Fibroblast of pulmonary artery (primary cell): ENCODE measurements around the gene TOE1.

Experiments
- DNase-seq: peaks from one replicate; pipeline ENCODE4 v3.0.0-alpha.2; 2010; ENCODE audit warnings: low read depth
- H3K4me3 ChIP-seq: replicated peaks from 2 replicates; pipeline ENCODE4 v1.5.1; 2011; ENCODE audit warnings: low read depth, mild to moderate bottlenecking, control low read depth, low read length, moderate library complexity
- TF ChIP-seq, protein P1 (sequence below): IDR thresholded peaks from 2 replicates; pipeline ENCODE4 v1.5.1; 2011; ENCODE audit warnings: mild to moderate bottlenecking, control low read depth, low read length, inconsistent platforms; ENCODE audit errors: missing control alignments

The TOE1 gene

DNA sequence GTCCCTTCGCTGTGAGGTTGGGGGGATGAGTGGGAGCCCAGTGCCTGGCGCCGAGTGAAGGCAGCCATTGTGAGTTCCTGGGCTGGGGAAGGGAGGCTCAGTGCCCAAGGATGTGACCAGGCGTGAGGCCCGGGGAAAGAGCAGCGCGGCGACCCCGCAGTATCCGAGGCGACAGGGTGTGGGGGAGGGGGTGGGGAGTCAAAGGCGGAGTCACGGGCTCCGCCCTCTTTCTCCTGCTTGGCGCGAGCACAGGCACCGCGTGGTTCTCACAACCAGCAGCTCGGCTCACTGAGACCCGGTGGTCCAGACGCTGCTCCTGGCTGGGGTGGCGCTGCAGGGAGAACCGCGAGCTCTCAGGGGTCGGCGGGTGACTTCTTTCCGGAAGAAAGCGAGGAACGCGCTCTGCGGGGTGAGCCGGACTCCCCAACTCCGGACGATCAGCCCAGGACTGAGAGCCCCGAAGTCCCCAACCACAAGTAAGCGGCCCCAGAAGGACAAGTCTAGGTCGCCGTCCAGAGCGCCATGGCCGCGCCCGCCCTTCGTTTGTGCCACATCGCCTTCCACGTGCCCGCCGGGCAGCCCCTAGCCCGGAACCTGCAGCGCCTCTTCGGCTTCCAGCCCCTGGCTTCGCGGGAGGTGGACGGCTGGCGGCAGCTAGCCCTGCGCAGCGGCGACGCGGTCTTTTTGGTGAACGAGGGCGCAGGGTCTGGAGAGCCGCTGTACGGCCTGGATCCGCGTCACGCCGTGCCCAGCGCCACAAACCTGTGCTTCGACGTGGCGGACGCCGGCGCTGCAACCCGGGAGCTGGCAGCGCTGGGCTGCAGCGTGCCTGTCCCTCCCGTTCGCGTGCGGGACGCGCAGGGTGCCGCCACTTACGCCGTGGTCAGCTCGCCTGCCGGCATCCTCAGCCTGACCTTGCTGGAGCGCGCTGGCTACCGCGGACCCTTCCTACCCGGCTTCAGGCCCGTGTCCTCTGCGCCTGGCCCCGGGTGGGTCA, 13.0 kb upstream of the TOE1 start, which contains the start of gene HPDL:
Gene HPDL, plus strand, starts transcription at position 269 of the 997 bp plus-strand sequence. Its CDS starts 254 bp downstream, at position 523.
- H3K4me3 ChIP-seq = peak within 1 kb of the TSS; percentile 54
- TF ChIP-seq, protein P1, sequence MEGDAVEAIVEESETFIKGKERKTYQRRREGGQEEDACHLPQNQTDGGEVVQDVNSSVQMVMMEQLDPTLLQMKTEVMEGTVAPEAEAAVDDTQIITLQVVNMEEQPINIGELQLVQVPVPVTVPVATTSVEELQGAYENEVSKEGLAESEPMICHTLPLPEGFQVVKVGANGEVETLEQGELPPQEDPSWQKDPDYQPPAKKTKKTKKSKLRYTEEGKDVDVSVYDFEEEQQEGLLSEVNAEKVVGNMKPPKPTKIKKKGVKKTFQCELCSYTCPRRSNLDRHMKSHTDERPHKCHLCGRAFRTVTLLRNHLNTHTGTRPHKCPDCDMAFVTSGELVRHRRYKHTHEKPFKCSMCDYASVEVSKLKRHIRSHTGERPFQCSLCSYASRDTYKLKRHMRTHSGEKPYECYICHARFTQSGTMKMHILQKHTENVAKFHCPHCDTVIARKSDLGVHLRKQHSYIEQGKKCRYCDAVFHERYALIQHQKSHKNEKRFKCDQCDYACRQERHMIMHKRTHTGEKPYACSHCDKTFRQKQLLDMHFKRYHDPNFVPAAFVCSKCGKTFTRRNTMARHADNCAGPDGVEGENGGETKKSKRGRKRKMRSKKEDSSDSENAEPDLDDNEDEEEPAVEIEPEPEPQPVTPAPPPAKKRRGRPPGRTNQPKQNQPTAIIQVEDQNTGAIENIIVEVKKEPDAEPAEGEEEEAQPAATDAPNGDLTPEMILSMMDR = no peak
- peak; percentile 50 for DNase-seq

DNA sequence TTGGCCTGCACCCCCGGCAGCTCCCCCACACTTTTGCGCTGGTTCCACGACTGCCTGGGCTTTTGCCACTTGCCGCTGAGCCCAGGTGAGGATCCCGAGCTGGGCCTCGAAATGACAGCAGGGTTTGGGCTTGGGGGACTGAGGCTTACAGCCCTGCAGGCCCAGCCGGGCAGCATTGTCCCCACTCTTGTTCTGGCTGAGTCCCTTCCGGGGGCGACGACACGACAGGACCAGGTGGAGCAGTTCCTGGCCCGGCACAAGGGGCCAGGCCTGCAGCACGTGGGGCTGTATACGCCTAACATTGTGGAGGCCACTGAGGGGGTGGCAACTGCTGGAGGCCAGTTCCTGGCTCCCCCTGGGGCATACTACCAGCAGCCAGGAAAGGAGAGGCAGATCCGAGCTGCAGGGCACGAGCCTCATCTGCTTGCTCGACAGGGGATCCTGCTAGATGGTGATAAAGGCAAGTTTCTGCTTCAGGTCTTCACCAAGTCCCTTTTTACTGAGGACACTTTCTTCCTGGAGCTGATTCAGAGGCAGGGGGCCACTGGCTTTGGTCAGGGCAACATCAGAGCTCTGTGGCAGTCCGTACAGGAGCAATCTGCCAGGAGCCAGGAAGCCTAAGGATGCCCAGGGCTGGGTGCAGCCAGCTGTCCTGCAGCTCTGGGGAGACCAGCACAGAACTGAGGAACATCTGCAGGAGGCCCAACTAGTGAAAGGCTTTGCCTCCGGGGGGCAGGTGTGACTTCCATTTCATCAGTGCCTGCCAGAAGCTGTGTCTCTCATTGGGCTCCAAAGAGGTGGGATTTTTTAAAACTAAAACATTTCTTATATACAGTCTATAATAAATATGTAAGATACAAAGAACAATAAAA, 12.1 kb upstream of the TOE1 start:
- no peak overlapping the region for H3K4me3 ChIP-seq
- TF ChIP-seq, protein P1 = no peak
- no peak for DNase-seq

DNA sequence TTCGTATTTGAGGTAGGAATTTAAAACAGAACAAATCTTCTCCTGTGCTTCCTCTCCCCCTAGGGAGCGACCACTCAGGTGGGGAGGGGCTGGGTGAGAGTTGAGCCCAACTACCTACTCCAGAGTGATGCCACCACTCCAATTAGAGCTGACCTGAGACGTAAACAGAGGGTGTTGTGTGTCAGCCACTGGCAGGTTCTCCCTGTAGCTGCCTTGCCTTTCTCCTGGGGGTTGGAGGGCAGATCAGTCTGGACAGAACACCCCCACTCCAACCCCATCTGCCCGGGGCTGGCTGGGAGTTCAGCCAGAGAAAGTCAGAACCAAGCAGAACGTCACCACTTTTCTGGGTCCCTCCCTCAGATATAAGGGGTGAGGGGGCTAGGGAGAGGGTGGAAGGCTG, 11.3 kb upstream of the TOE1 start:
- TF ChIP-seq, protein P1 = no peak
- no peak for DNase-seq
- H3K4me3 ChIP-seq = no peak overlapping the region

DNA sequence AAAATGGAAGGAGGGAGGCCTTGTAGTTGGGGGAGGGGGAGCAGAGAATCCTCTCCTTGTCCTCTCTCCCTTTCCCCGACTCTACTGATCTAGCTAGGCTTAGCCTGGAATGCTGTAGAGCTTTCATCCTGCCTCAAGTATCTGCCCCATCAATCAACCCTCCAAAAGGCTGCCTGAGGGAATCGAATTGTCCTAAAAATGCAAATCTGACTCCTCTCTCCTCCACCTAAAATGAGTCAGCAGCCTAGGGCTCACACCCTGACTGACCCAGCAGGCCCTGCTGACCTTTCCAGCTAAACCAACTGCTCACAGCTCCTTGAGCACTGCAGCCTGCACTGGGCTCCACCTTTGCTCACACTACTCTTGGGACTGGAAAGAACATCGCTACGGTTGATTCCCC, 10.5 kb upstream of the TOE1 start:
- no peak overlapping the region for H3K4me3 ChIP-seq
- no peak for DNase-seq
- TF ChIP-seq, protein P1 = no peak

DNA sequence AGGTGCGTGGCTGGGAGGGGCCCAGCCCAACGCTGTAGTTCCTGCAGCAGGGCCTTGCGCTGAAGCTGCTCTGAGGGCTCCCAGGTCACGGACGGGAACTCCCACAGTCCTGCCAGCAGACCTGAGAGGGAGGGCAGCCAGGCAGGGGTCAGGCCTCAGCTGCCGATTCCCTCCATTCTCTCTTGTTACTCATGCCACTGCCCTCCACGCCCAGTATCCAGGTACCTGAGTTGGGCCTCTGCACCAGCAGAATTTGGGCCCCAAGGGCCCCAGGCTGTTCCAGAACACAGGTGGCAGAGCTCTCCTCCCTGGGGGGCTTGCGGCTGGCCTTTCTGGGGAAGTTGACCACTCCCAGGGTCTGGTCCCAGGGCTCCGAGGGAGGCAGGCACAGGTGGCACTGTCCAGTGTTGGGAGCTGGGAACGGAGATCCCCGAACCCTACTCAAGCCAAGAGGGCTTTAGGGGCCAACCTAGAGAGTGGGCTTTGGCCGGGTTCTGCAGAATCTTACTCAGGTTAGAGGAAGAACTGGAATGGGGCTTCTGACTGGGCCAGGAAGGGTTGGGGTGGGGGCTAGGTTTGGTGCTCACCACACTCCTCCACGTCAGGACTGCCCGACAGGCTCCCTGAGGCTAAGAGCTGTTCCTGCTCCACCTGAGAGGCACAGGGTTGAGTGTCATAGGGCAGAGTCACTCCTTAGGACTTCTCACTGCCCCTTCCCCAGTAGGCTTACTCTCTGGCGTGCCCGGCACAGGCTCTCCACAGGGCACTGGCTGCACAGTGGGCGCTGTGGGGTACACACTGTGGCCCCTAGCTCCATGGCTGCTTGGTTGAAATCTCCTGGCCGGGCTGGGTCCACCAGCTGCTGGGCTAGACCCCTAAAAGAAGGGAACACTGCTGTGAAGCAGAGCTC, 8.3 kb upstream of the TOE1 start:
- TF ChIP-seq, protein P1 = no peak
- DNase-seq = no peak

DNA sequence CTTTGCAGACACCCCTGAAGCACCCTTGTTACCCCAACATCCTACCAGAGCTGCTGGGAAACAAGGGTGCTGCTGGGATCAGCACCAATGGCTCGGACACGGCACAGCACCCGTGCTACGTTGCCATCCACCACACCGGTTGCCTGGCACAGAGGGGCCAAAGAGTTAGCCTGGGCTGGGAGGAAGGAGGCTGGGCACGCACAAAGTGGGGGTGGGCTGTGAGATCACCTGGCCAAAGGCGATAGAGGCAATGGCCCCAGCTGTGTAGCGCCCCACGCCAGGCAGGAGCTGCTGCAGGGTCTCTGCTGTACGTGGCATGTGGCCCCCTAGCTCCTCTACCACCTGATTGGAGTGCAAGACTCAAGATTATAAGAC, 7.6 kb upstream of the TOE1 start:
- no peak overlapping the region for H3K4me3 ChIP-seq
- TF ChIP-seq, protein P1 = no peak
- DNase-seq = no peak

More for the DNA sequence above, 8.3 kb upstream of the TOE1 start:
- H3K4me3 ChIP-seq = no peak overlapping the region
